Large intestine (tissue), 3 donors: Measurements from ENCODE around the gene ABI3BP. TPM values are rescaled to one million over a fixed set of nuclear protein-coding genes. Genes with fewer than 3 reads are reported as not detected.

Experiments used
- DNase-seq, 2 donors: peaks; one replicate each; pipeline versions ENCODE4 v3.0.0 to v3.0.0-alpha.2; 2013
- H3K27ac ChIP-seq: one replicate; pipeline ENCODE4 v1.5.1; 2013; ENCODE audit warnings: low read length
- H3K27me3 ChIP-seq: 2 replicates; pipeline ENCODE4 v1.6.1; 2013; ENCODE audit warnings: low read length; ENCODE audit not compliant: control insufficient read depth, insufficient read depth
- H3K36me3 ChIP-seq: 2 replicates; pipeline ENCODE4 v1.6.1; 2013; ENCODE audit warnings: low read length; ENCODE audit not compliant: control insufficient read depth, insufficient read depth
- H3K4me1 ChIP-seq: one replicate; pipeline ENCODE4 v1.6.1; 2013; ENCODE audit warnings: low read length; ENCODE audit not compliant: control insufficient read depth, insufficient read depth
- H3K4me3 ChIP-seq: one replicate; pipeline ENCODE4 v1.5.1; 2013; ENCODE audit warnings: low read length
- H3K9me3 ChIP-seq: one replicate; pipeline ENCODE4 v1.6.1; 2013; ENCODE audit warnings: mild to moderate bottlenecking, low read depth, low read length, moderate library complexity; ENCODE audit not compliant: control insufficient read depth
- WGBS: methylation state at CpG from one replicate; pipeline ENCODE4 v1.1.5; 2013; ENCODE audit warnings: low lambda C conversion rate; ENCODE audit not compliant: insufficient coverage; 5-methylcytosine and 5-hydroxymethylcytosine counted together
- polyA plus RNA-seq: library from polyadenylated mRNA; unstranded; fragments of 120-200 nt; gene quantifications from one replicate; pipeline ENCODE4 v1.2.1, GENCODE V29; 2013

ABI3BP gene
- polyA plus RNA-seq, 1 donor: 75.9 TPM

- Histone ChIP-seq H3K4me3 (no peak overlapping the region), H3K4me1 (no peaks in the 10 kb centered on the region), H3K27me3 (no peaks in the 10 kb centered on the region), H3K9me3 (no peaks in the 10 kb centered on the region), H3K36me3 (no peaks in the 10 kb centered on the region), H3K27ac (no peak overlapping the region)
- WGBS: no CpG with 5 or more reads among the region's 3 CpGs
- DNase-seq: no peak
Observed at GRCh38 chr3:100873611-100874010, 119.6 kb downstream of the ABI3BP start.

GRCh38 chr3:100871306-100871705 is 121.9 kb downstream of the ABI3BP start:
- WGBS: no CpG with 5 or more reads among the region's 3 CpGs
- no peak for DNase-seq
- Histone ChIP-seq H3K27ac (no peak overlapping the region), H3K27me3 (no peaks in the 10 kb centered on the region), H3K36me3 (no peaks in the 10 kb centered on the region), H3K9me3 (no peaks in the 10 kb centered on the region), H3K4me1 (no peaks in the 10 kb centered on the region), H3K4me3 (no peak overlapping the region)

- H3K4me1 ChIP-seq: no peaks in the 10 kb centered on the region
- H3K4me3 ChIP-seq: no peak overlapping the region
- 100% methylated on average over 1 of the region's 2 CpGs for WGBS
- H3K9me3 ChIP-seq: no peaks in the 10 kb centered on the region
- no peaks in the 10 kb centered on the region for H3K27me3 ChIP-seq
- H3K27ac ChIP-seq: no peak overlapping the region
- H3K36me3 ChIP-seq: no peaks in the 10 kb centered on the region
- DNase-seq: no peak
Observed at GRCh38 chr3:100869787-100870186, 123.4 kb downstream of the ABI3BP start.

- Histone ChIP-seq H3K27me3 (no peaks in the 10 kb centered on the region), H3K9me3 (no peaks in the 10 kb centered on the region), H3K4me3 (no peak overlapping the region), H3K27ac (no peak overlapping the region), H3K4me1 (no peaks in the 10 kb centered on the region), H3K36me3 (peaks cover 3% of the 10 kb centered on the region)
- WGBS: 95% methylated on average over 3 of the region's 3 CpGs
- DNase-seq: no peak
Observed at GRCh38 chr3:100868894-100869293, 124.3 kb downstream of the ABI3BP start.

GRCh38 chr3:100868096-100868495 is 125.1 kb downstream of the ABI3BP start:
- Histone ChIP-seq H3K4me3 (no peak overlapping the region), H3K4me1 (no peaks in the 10 kb centered on the region), H3K9me3 (no peaks in the 10 kb centered on the region), H3K27me3 (no peaks in the 10 kb centered on the region), H3K36me3 (peaks cover 3% of the 10 kb centered on the region), H3K27ac (no peak overlapping the region)
- no CpG with 5 or more reads among the region's 1 CpG for WGBS
- DNase-seq: no peak

- Histone ChIP-seq H3K4me3 (no peak overlapping the region), H3K27ac (no peak overlapping the region), H3K9me3 (no peaks in the 10 kb centered on the region), H3K27me3 (no peaks in the 10 kb centered on the region), H3K4me1 (no peaks in the 10 kb centered on the region), H3K36me3 (peaks cover 3% of the 10 kb centered on the region)
- no peak for DNase-seq
- no CpG with 5 or more reads among the region's 1 CpG for WGBS
Observed at GRCh38 chr3:100865442-100865841, 127.8 kb downstream of the ABI3BP start.

- H3K36me3 ChIP-seq: peaks cover 3% of the 10 kb centered on the region
- no peaks in the 10 kb centered on the region for H3K4me1 ChIP-seq
- no peak overlapping the region for H3K4me3 ChIP-seq
- WGBS: 71% methylated on average over 1 of the region's 2 CpGs
- no peak for DNase-seq
- H3K27ac ChIP-seq: no peak overlapping the region
- H3K27me3 ChIP-seq: no peaks in the 10 kb centered on the region
- H3K9me3 ChIP-seq: no peaks in the 10 kb centered on the region
Observed at GRCh38 chr3:100864471-100865250, 128.6 kb downstream of the ABI3BP start.

- Histone ChIP-seq H3K27me3 (no peaks in the 10 kb centered on the region), H3K4me1 (no peaks in the 10 kb centered on the region), H3K4me3 (no peak overlapping the region), H3K9me3 (no peaks in the 10 kb centered on the region), H3K36me3 (no peaks in the 10 kb centered on the region), H3K27ac (no peak overlapping the region)
- no peak for DNase-seq
- WGBS: 80% methylated on average over 1 of the region's 2 CpGs
Observed at GRCh38 chr3:100857863-100858262, 135.4 kb downstream of the ABI3BP start.

- Histone ChIP-seq H3K9me3 (no peaks in the 10 kb centered on the region), H3K36me3 (no peaks in the 10 kb centered on the region), H3K4me1 (no peaks in the 10 kb centered on the region), H3K27me3 (no peaks in the 10 kb centered on the region), H3K27ac (no peak overlapping the region), H3K4me3 (no peak overlapping the region)
- DNase-seq: no peak
- no CpG with 5 or more reads among the region's 1 CpG for WGBS
Observed at GRCh38 chr3:100856821-100857220, 136.4 kb downstream of the ABI3BP start.

GRCh38 chr3:100852840-100853239 is 140.4 kb downstream of the ABI3BP start:
- Histone ChIP-seq H3K4me3 (no peak overlapping the region), H3K4me1 (no peaks in the 10 kb centered on the region), H3K36me3 (no peaks in the 10 kb centered on the region), H3K9me3 (no peaks in the 10 kb centered on the region), H3K27ac (no peak overlapping the region), H3K27me3 (no peaks in the 10 kb centered on the region)
- no CpG with 5 or more reads among the region's 3 CpGs for WGBS
- DNase-seq: no peak

GRCh38 chr3:100850701-100851100 is 142.5 kb downstream of the ABI3BP start:
- 72% methylated on average over 2 of the region's 2 CpGs for whole genome bisulfite sequencing
- H3K9me3 ChIP-seq: no peaks in the 10 kb centered on the region
- DNase-seq: no peak
- H3K4me1 ChIP-seq: no peaks in the 10 kb centered on the region
- H3K27ac ChIP-seq: no peak overlapping the region
- no peaks in the 10 kb centered on the region for H3K36me3 ChIP-seq
- no peaks in the 10 kb centered on the region for H3K27me3 ChIP-seq
- no peak overlapping the region for H3K4me3 ChIP-seq
